Panc1 (cell line): ENCODE measurements around the gene ACACA.

Source experiments
- POLR2AphosphoS5 ChIP-seq: IDR thresholded peaks from 2 replicates; pipeline ENCODE4 v1.6.1; 2012; ENCODE audit warnings: mild to moderate bottlenecking, low read depth, low read length, moderate library complexity
- REST ChIP-seq, 2 experiments: IDR thresholded peaks; 2 replicates each; pipeline ENCODE4 v1.6.1; 2011 to 2012; ENCODE audit warnings: low read depth in 2 of 2, control low read depth in 1 of 2, low read length in 1 of 2, mild to moderate bottlenecking in 1 of 2, moderate library complexity in 1 of 2; ENCODE audit not compliant: insufficient read depth in 1 of 2
- SIN3A ChIP-seq: IDR thresholded peaks from 2 replicates; pipeline ENCODE4 v1.6.1; 2012; ENCODE audit warnings: low read depth, mild to moderate bottlenecking, low read length, moderate library complexity, borderline replicate concordance; ENCODE audit not compliant: insufficient read depth
- TCF7L2 ChIP-seq: IDR thresholded peaks from 2 replicates; pipeline ENCODE4 v1.6.1; 2011; ENCODE audit warnings: mild to moderate bottlenecking, low read depth, low read length, inconsistent platforms
- TF ChIP-seq, protein P1 (sequence below): fragments of 450-650 bp; IDR thresholded peaks from 2 replicates; pipeline ENCODE4 v1.5.1; 2017; ENCODE audit warnings: mild to moderate bottlenecking

DNA sequence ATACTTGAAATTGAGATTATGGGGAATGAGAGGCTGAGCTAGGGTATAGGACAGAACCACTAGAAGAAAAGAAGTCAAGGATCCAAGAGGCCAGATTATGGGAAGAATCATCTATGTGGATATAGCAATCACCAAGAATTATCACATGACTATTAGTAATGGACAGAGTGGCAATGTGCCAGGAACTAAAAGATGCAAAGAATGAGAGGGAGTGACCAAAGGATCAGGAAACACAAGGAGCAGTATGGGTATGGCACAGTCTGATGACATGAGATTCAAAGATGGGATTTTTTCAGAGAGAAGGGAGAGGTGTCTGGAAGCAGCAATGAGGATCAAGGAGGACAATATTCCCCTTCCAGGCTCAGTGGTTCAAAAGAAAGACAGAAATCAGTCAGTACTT, 245.7 kb downstream of the ACACA start:
- TF ChIP-seq POLR2AphosphoS5 (no peak), REST (IDR thresholded peaks at IDR 0.05; ENCODE audit: insufficient read depth in 1 of 2, low read depth in 2 of 2, low read length in 1 of 2) (no peak), SIN3A (no peak), TCF7L2 (no peak)
- TF ChIP-seq, protein P1, sequence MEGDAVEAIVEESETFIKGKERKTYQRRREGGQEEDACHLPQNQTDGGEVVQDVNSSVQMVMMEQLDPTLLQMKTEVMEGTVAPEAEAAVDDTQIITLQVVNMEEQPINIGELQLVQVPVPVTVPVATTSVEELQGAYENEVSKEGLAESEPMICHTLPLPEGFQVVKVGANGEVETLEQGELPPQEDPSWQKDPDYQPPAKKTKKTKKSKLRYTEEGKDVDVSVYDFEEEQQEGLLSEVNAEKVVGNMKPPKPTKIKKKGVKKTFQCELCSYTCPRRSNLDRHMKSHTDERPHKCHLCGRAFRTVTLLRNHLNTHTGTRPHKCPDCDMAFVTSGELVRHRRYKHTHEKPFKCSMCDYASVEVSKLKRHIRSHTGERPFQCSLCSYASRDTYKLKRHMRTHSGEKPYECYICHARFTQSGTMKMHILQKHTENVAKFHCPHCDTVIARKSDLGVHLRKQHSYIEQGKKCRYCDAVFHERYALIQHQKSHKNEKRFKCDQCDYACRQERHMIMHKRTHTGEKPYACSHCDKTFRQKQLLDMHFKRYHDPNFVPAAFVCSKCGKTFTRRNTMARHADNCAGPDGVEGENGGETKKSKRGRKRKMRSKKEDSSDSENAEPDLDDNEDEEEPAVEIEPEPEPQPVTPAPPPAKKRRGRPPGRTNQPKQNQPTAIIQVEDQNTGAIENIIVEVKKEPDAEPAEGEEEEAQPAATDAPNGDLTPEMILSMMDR = no peak
